ENCODE results near the gene GRM5.

GRM5 gene

DNA sequence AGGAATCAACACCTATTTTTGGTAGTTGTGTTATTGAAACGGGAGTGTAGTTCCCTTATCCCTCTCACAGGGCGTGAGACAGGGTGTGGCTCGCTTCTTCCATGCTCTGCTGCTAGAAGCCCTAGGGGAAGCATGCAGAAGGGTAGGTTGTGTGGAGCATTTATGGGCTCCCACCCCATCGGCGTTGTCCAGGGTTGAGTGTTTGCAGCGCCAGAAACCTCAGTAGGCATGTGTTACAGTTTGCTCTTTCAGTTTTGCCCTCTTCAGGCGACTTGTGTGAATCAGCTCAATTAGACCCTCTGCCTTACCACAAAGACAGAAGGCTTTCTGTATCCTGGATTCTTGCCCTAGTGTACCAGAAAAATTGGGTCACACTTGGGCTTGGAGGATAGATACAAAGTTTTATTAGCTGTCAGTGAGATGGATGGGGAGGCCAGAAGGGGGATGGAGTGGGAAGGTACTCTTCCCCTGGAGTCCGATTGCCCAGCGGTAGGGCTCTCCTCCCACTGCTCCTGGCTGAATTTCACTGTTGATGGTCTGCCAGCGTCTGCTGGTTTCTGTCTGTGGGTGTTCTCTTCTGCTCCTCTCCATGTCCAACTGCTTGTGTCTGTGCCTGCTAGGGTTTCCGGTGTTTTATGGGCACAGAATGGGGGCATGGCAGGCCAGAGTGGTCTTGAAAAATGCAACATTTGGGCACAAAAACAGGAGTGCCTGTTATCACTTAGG is 369.9 kb downstream of the GRM5 start:
- DNase-seq (ENCODE audit: low spot score), result no peak

DNA sequence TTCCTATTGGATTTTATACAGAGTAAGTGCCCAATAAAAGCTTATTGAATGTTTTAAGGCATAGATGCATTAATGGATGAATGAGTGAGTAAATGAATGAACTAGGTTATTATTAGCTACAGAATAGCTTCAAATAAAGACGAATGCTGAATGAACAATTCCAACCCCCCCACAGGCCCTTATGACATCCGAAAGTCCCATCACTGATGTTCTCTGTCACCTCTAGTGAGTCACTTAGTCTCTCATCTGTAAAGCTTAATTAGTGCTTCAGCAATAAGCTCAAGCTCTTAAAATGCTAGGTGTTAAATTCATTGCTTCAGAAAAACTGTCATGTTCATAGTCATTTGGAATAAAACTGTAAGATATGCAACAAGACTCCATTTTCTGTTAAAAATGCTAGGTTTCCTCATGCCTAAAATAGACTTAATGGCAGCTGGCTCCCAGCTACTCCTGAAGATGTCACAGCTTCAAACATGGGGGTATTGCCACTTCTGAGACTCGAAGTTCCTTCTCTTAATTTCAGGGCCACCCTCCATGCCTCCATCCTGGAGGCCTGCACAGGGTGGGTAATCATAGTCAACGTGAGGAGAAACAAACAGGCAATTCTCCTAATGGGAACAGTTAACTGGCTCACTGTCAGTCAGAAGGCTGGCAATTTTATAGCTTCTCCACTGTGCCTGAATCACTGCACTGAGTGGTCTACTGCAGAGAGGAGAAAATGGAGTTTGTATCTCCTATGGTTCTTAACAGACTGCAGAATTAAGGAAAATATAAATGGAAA is 373.3 kb downstream of the GRM5 start:
- DNase-seq (ENCODE audit: low spot score), result no peak

- DNase-seq (ENCODE audit: low spot score), result no peak
These were observed 376.1 kb downstream of the GRM5 start for GRCh38 chr11:88689548-88690240.

DNA sequence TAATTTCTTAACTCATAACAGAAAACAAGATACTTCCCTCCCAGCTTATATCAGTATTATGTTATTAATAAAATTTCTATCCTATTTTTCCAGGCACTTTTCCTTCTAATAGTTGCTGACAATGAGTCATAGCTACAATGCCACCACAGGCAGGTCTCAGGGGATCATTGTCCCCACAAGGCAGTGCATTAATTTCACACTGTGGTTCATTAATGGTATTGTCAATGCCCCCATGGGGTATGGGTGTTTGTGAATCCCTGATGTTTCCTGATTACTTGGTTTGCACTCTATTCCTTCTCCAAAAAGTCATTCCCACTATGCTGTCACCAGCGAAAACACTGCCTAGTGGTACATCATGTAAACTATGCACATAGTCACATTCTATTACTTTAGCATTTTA is 382.8 kb downstream of the GRM5 start:
- DNase-seq (ENCODE audit: low spot score), result no peak

- DNase-seq (ENCODE audit: low spot score), result no peak
These were observed 385.0 kb downstream of the GRM5 start for GRCh38 chr11:88680806-88681205.

- no peak for DNase-seq (ENCODE audit: low spot score)
These were observed 399.4 kb downstream of the GRM5 start for GRCh38 chr11:88666364-88666763.

GRCh38 chr11:88657076-88657738 is 408.6 kb downstream of the GRM5 start:
- DNase-seq (ENCODE audit: low spot score), result no peak

DNA sequence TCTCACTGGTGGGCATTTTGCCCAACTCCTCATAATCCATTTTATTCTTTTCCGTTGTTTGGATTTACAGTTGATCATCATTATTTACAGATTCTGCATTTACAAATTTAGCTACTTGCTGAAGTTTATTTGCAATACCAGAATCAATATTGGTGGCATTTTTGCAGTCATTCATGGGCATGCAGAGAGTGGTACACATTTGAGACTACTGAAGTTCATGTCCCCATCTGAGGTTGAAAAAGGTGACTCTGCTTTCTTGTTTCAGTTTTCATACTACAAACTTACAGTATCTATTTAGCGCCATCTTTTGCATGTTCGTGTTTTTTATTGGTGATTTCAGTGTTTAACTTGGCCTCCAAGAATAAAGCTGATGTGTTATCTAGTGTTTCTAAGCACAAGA is 409.5 kb downstream of the GRM5 start:
- DNase-seq (ENCODE audit: low spot score), result no peak

DNA sequence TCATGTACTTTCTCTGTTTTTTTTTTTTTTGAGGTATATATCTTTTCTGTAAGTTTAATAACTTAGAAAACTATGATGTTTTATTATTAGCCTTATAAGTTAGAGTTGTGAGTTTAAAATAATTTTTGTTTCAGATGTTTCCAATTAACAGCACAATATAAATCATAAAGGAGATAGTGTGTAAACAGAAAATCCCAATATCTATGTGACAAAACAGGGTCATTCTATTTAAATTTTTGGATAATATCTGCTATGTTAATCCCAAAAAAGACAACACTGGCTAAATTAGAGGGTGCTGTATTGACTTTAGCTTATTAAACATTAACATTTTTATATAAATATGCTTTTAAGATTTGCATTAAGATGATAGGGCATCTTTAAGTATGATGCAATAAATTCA is 410.1 kb downstream of the GRM5 start:
- DNase-seq (ENCODE audit: low spot score), result no peak

- DNase-seq (ENCODE audit: low spot score), result no peak
These were observed 410.6 kb downstream of the GRM5 start for GRCh38 chr11:88655196-88655595.

- no peak for DNase-seq (ENCODE audit: low spot score)
These were observed 414.2 kb downstream of the GRM5 start for GRCh38 chr11:88651556-88651955.

- no peak for DNase-seq (ENCODE audit: low spot score)
These were observed 421.1 kb downstream of the GRM5 start for GRCh38 chr11:88644724-88645123.

- DNase-seq (ENCODE audit: low spot score), result no peak
These were observed 433.6 kb downstream of the GRM5 start for GRCh38 chr11:88632163-88632562.

DNA sequence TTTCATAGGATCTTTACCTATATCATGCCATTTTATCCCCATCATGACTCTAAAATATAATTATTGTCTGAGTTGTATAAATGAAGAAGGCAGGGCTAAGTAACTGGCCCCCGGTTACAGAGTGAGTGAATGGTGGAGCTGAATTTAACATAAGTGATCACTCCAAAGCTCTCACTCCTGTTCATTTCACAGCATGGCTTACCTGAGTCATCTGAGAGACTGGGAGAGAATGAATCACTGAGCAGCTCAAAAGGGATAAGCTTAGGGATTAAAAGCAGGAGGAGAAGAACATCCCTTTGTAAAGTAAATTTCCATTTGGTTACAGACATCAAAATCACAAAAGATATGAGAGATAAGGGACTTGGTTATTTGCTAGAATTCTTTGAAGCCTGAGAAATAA is 434.3 kb downstream of the GRM5 start:
- no peak for DNase-seq (ENCODE audit: low spot score)

- no peak for DNase-seq (ENCODE audit: low spot score)
These were observed 436.3 kb downstream of the GRM5 start for GRCh38 chr11:88629496-88629895.

DNA sequence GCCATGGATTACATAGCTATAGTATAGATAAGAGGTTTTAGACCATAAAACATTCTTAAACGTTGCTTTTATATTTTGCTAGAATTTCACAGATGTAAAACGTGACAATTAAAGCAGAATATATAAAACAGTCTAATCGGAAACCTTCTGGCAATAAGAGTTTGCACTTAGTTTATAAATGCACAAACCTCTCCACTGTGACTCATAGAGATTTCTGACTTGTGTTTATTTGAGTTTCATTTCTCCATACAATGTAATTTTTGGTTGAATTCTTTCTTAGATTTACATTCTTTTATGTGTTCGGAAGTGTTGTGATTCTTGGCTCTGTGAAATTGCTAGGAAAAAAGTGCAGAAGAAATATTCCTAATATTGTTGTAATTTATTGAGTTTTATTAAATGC is 439.6 kb downstream of the GRM5 start:
- DNase-seq (ENCODE audit: low spot score), result no peak

DNA sequence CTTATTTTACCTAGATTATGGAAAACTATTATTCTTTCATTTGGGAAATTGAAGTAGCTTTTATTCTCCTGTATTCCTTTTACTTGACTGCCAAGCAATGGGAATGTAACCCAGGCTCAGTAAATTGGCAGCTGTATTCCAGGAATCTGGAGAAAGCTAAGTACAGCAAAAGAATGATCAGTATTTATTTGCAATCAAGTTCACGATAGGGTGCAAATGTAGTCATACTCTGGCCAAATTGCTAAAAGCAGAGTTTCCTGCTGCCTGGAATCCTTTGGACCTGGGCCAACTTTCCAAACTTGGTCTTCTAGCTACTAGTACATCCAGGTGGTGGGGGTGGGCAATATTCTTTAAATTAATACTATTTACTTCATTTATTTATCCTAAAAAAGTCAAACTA is 442.3 kb downstream of the GRM5 start:
- no peak for DNase-seq (ENCODE audit: low spot score)

DNA sequence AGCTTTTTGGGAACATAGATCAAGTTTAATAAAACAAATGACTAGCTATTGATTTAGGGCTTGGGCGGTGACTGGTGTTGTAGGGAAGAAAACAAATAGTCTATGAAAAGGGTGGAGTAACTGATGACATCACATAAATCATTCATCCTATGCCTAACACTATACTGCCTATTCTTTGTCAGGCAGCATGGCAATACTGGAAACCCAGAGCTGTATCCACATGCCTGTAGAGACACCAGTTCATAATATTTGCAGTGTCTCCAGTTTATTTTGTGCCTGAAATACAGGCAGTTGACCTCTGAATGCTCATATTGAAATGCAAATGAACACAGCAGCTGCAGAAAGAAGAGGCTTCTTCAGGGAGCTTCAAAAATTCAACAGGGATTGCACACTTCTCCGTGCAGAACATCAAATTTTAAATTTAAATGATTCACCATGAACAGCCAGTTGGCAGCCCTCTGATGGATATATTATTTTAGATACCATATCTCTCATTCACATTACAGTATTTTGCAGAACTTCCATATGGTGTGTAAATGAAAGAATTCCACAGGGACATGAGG is 445.1 kb downstream of the GRM5 start:
- DNase-seq (ENCODE audit: low spot score), result no peak

GRCh38 chr11:88619656-88620385 is 446.0 kb downstream of the GRM5 start:
- no peak for DNase-seq (ENCODE audit: low spot score)

DNA sequence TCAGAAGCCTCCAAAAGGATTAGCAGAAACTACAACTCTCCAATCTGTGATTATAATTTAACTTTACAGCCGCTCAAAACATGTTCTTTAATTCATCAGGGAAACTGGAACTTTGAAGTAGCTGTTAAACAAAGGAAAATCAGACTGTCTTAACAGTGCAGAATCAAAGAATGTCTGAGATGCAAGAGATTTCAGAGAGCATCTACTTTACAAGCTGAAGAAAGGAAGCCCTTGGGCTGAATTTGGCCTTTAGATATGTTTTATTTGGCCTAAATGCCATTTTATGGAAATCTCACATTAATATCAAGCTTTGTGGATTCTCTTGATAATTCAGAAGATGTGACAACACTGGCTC is 446.7 kb downstream of the GRM5 start:
- no peak for DNase-seq (ENCODE audit: low spot score)

- no peak for DNase-seq (ENCODE audit: low spot score)
These were observed 447.3 kb downstream of the GRM5 start for GRCh38 chr11:88618327-88619070.

Measured in CD4-positive, alpha-beta T cell treated with Interleukin-15 for 4 hours (primary cell).